HTERT RPE-1 (cell line): ENCODE measurements around the gene RET.
"Not testable (repeated sequence)": the region's sequence is repeated elsewhere in the genome, so short reads cannot be mapped to it uniquely, and the experiment has no call there.

Experiments
- in situ Hi-C: fragments of 300-500 bp; cut with MboI; formaldehyde crosslinking; loops from 4 replicates; pipeline ENCODE4 v1.14.3; 2020; ENCODE audit warnings: low sequenced_read_pairs

The RET gene

GRCh38 chr10:43132867-43133787 is 56.3 kb downstream of the RET start:
- in situ Hi-C loops: no loop called here

GRCh38 chr10:43134126-43134905 is 57.4 kb downstream of the RET start:
- in situ Hi-C loops: no loop called here

GRCh38 chr10:43135064-43135463 is 58.2 kb downstream of the RET start:
- in situ Hi-C loops: no loop called here

- in situ Hi-C loops: no loop called here
These were observed 58.8 kb downstream of the RET start for GRCh38 chr10:43135656-43136055.

GRCh38 chr10:43136432-43136831 is 59.6 kb downstream of the RET start:
- in situ Hi-C loops: no loop called here

- in situ Hi-C loops: no loop called here
These were observed 60.3 kb downstream of the RET start for GRCh38 chr10:43136995-43137716.

GRCh38 chr10:43137717-43138020 is 60.8 kb downstream of the RET start:
- in situ Hi-C loops: no loop called here

- in situ Hi-C loops: no loop called here
These were observed 61.3 kb downstream of the RET start, which contains the start of gene CSGALNACT2 for GRCh38 chr10:43138021-43138756. Gene CSGALNACT2 (plus strand): TSS chr10:43138445. CDS start chr10:43155150, 16,705 bp downstream.

- in situ Hi-C loops: no loop called here
These were observed 61.9 kb downstream of the RET start for GRCh38 chr10:43138757-43139241.

- in situ Hi-C loops: no loop called here
These were observed 64.6 kb downstream of the RET start for GRCh38 chr10:43141421-43141820.

GRCh38 chr10:43145311-43145710 is 68.4 kb downstream of the RET start:
- in situ Hi-C loops: no loop called here

GRCh38 chr10:43145936-43146335 is 69.1 kb downstream of the RET start:
- in situ Hi-C loops: not testable (repeated sequence)

- in situ Hi-C loops: no loop called here
These were observed 74.5 kb downstream of the RET start for GRCh38 chr10:43151371-43151770.

GRCh38 chr10:43153901-43154300 is 77.0 kb downstream of the RET start:
- in situ Hi-C loops: no loop called here

- in situ Hi-C loops: no loop called here
These were observed 78.4 kb downstream of the RET start for GRCh38 chr10:43155221-43155620.

- in situ Hi-C loops: no loop called here
These were observed 78.9 kb downstream of the RET start for GRCh38 chr10:43155741-43156140.

GRCh38 chr10:43156590-43157341 is 79.9 kb downstream of the RET start:
- in situ Hi-C loops: no loop called here

GRCh38 chr10:43158636-43159035 is 81.8 kb downstream of the RET start:
- in situ Hi-C loops: no loop called here

- in situ Hi-C loops: no loop called here
These were observed 83.4 kb downstream of the RET start for GRCh38 chr10:43160046-43160920.
